ENCODE data around the gene DNAH14. TPM values are rescaled to one million over a fixed set of nuclear protein-coding genes. Genes with fewer than 3 reads are reported as not detected.

DNAH14 gene
- total RNA-seq, 3 donors from 2014 or later, result 9.2 to 12.7 (median 10.0) TPM

GRCh38 chr1:225406976-225407725, 477.7 kb downstream of the DNAH14 start:
- ATAC-seq (no peak), DNase-seq (no peak)
- Histone ChIP-seq H3K36me3 (ENCODE audit: low read depth) (no peaks in the 10 kb centered on the region), H3K4me1 (ENCODE audit: low read depth) (peaks cover 8% of the 10 kb centered on the region), H3K9me3 (no peaks in the 10 kb centered on the region), H3K4me3 (no peak overlapping the region)
- intact Hi-C loops (cut with DNase I, micrococcal nuclease), result no loop called here
- TF ChIP-seq CTCF (IDR thresholded peaks at IDR 0.05), result no peak

- ATAC-seq, result no peak
- no peak for TF ChIP-seq CTCF (IDR thresholded peaks at IDR 0.05)
- no peaks in the 10 kb centered on the region for H3K36me3 ChIP-seq (ENCODE audit: low read depth)
- H3K4me1 ChIP-seq (ENCODE audit: low read depth), result peaks cover 8% of the 10 kb centered on the region
- no peaks in the 10 kb centered on the region for H3K9me3 ChIP-seq
- no peak for DNase-seq
- no peak overlapping the region for H3K4me3 ChIP-seq
- intact Hi-C loops (cut with DNase I, micrococcal nuclease), result no loop called here
Observed at GRCh38 chr1:225407755-225408154, 478.3 kb downstream of the DNAH14 start.

DNA sequence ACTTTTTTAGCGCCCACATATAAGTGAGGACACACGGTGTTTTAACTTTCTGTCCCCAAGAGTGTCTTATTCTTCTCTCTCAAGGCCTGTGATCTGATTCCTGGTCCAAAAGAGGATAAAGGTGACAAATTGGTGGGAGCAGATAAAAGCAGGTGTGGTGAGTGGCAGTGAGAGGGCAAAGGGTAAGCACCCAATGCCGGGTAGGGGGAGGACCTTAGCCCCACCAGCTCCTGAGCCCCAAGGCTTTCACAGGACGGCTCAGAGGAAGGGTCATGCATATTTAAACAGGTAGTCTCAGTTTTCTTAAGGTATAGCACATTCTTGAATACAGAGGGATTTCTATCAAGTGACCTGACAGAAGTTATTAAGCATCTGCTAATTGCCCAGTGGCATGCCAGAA, 478.8 kb downstream of the DNAH14 start:
- H3K36me3 ChIP-seq (ENCODE audit: low read depth), result no peaks in the 10 kb centered on the region
- intact Hi-C loops (cut with DNase I, micrococcal nuclease), result no loop called here
- H3K4me3 ChIP-seq, result no peak overlapping the region
- ATAC-seq, result no peak
- no peaks in the 10 kb centered on the region for H3K9me3 ChIP-seq
- no peak for TF ChIP-seq CTCF (IDR thresholded peaks at IDR 0.05)
- DNase-seq, result no peak
- peaks cover 8% of the 10 kb centered on the region for H3K4me1 ChIP-seq (ENCODE audit: low read depth)

DNA sequence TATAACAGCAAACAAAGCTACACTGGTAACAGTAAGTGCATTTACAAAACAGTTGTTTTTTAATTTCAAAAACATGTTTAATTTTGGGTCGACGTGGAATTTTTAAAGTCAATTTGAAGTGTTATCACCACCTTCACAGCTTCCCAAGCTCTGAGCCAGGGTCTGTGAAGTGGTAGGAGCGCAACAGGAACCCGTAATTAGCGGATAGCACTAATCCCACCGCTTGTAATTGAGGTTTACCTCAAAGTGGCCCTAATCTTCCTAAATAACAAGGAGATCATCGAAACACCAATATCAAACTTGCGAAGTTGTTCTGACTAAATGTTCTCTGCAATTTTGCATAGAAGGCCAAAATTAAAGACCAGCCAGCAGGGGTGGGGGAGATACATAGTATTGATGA, 479.6 kb downstream of the DNAH14 start:
- no peaks in the 10 kb centered on the region for H3K9me3 ChIP-seq
- peaks cover 8% of the 10 kb centered on the region for H3K4me1 ChIP-seq (ENCODE audit: low read depth)
- H3K36me3 ChIP-seq (ENCODE audit: low read depth), result no peaks in the 10 kb centered on the region
- no peak overlapping the region for H3K4me3 ChIP-seq
- no peak for TF ChIP-seq CTCF (IDR thresholded peaks at IDR 0.05)
- intact Hi-C loops (cut with DNase I, micrococcal nuclease), result no loop called here
- DNase-seq, result no peak
- ATAC-seq, result no peak

GRCh38 chr1:225410036-225410435, 480.6 kb downstream of the DNAH14 start:
- Histone ChIP-seq H3K4me3 (no peak overlapping the region), H3K36me3 (ENCODE audit: low read depth) (no peaks in the 10 kb centered on the region), H3K4me1 (ENCODE audit: low read depth) (peaks cover 8% of the 10 kb centered on the region), H3K9me3 (no peaks in the 10 kb centered on the region)
- no peak for TF ChIP-seq CTCF (IDR thresholded peaks at IDR 0.05)
- intact Hi-C loops (cut with DNase I, micrococcal nuclease), result no loop called here
- DNase-seq (no peak), ATAC-seq (no peak)
